GM19328 (cell line): ENCODE results near the gene NPFF.
"Not testable (repeated sequence)": the region's sequence is repeated elsewhere in the genome, so short reads cannot be mapped to it uniquely, and the experiment has no call there.

Experiments used
- ATAC-seq: cut with Tn5 transposase; IDR thresholded peaks from one replicate; pipeline ENCODE4 v1.9.1; 2021; ENCODE audit warnings: mild to moderate bottlenecking, moderate library complexity; ENCODE audit not compliant: unreplicated experiment

Gene NPFF, protein sequence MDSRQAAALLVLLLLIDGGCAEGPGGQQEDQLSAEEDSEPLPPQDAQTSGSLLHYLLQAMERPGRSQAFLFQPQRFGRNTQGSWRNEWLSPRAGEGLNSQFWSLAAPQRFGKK

DNA sequence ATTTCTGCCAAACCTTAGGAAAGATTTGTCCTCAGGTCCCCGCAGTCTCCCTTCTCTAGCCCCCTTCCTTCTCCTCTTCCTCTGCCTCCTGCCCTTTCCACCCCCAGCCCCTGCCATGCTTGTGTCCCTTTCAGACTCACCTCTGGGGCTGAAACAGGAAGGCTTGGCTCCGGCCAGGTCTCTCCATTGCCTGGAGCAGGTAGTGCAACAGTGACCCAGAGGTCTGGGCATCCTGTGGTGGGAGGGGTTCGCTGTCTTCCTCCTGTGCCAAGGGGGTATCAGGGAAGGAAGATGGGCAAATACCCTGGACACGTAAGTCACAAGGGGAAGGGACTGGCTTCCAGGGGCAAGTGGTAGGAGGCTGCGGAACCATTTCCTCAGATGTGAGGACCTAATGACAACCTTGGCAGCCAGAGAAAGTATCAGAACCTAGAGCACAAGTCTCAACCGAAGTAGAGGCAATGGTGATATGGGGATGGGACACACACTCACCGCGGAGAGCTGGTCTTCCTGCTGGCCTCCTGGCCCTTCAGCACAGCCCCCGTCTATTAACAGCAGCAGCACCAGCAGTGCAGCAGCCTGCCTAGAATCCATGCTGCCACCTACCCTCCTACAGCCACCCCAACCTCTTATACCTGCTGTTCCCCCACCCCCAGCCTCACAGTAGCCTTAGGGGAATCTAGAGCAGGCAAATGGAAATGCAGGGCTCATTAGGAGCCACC is at the start of gene NPFF:
Gene NPFF, minus strand, starts transcription at position 604 of the 722 bp plus-strand sequence. Its CDS starts 10 bp downstream, at position 594.
- no peak for ATAC-seq

DNA sequence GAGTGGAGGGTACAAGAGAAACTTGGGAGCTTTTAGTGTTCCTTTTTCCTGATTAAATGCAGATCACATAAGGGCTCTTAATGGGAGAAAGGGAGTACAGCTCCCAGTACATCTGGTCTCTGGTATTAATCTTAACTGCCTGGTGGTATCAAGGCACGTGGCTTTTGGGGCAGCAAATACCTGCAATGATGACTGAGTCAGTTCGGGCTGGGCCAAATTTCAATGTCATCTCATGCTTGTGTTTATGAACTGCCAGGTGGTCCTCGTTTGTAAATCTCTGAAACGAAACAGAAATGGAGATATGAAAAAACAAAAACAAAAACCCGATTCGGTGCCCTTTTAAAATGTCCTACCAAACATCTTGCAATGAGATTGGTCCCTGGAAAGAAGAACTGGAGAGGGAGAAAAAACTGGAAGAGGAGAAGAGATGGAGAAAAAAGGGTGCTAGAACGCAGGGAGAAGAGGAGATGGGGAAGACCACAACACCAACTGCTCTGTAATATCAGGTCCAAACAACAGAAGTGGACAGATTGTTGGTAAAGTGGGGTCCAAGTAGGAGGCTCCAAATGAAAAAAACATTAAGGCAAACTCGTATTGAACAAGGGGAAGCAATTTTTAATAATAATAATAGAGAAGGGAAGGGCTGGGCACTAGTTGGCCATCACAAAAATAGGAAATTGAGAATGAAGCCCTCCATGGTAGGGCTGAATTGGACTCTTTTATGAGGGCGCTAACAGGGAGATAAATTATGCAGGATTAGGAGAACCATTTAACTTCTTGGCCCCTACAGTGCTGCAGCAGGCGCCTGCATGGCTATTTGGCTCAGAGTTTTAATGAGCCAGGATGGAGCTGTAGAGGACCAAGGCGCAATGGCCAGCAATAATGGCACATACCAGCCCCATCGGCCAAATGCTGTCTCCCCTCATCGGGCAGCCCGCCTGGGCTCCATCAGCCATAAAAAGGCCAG is 45.4 kb upstream of the NPFF start:
- ATAC-seq = no peak

DNA sequence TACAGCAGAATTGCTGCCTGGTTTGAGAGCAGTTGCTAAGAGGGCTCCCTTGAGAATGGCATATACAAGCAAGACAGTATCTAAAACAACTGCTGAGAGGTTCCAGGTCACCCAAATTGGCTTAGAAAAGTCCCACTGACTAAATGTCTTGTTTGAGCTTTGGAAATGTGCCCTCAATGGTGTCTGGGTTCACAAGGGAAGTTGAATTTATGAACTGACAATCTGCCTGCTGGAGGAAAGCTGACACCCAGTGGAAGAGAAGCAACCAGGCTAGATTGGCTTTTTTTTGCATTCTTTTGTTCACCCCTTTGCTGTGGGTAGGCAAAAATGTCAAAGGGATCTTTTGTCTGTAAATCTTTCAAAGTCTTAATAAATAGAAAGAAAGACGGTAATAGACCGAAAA is 44.6 kb upstream of the NPFF start:
- no peak for ATAC-seq

DNA sequence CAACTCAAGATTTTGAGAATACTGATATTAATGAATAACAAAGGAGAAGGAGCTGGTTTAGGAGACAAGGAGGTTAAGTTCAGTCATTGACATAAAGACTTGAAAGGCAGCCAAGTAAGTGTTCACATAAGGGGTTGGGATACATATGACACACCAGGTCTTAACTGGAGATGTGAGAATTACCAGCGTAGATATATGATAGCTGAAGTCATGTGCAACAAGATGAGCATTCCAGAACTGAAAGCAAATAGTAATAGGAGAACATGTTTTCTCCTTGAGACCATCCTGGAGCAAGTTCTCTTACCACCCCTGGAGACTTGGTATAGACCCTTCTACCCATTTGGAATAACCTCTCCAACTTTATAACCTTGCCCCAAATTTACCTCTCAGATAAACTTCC is 43.3 kb upstream of the NPFF start:
- no peak for ATAC-seq

DNA sequence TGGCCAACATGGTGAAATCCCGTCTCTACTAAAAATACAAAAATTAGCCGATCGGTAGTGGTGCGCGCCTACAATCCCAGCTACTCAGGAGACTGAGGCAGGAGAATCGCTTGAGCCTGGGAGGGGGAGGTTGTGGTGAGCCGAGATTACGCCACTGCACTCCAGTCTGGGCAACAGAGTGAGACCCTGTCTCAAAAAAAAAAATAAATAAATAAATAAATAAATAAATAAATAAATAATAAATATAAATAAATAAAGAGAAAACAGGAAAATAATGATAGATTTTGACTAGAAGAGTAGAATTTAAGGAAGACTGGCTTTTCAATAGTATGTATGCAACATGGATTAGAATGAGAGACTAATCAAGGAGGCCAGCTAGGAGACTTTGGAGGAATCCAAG is 42.8 kb upstream of the NPFF start:
- ATAC-seq = not testable (repeated sequence)

DNA sequence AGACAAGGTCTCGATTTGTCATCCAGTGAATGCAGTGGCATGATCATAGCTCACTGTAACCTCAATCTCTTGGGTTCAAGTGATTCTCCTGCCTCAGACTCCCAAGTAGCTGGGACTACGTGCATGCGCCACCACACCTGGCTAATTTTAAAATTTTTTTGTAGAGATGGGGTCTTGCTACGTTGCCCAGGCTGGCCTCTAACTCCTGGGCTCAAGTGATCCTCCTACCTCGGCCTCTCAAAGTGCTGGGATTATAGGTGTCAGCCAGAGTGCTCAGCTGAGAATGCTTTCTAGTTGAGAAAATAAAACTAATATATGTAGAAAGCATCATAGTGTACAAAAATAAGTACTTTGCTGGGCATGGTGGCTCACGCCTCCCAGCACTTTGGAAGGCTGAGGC is 41.1 kb upstream of the NPFF start:
- not testable (repeated sequence) for ATAC-seq

DNA sequence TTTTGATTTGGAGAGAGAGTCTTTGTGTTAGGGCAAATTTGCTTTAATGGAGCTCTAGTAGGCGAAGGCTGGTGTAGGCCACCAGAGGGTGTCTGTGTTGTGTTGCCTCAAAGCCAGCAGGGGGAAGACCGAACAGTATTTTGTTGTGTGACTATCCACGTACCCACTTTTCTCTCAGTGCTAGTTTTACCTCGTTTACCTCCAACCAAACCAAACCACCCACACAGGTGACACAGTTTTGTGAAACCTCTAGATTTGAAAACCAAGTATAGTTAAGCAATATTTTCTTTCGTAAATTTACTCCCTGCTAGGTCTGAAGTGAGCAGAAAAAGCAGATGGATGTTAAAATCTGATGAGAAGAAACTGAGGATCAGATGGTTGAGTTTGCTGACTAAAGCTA is 36.3 kb upstream of the NPFF start:
- ATAC-seq = no peak

DNA sequence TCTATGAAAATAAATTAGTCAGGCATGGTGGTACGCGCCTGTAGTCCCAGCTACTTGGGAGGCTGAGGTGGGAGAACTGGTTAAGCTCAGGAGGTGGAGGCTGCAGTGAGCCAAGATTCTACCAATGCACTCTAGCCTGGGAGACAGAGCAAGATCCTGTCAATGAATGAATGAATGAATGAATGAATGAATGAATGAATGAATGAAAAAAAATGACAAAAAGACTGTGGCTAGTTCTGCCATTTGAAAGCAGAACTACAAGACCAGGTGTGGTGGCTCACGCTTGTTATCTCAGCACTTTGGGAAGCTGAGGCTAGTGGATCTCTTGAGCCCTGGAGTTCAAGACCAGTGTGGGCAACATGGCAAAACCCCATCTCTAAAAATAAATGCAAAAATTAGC is 32.2 kb upstream of the NPFF start:
- no peak for ATAC-seq

DNA sequence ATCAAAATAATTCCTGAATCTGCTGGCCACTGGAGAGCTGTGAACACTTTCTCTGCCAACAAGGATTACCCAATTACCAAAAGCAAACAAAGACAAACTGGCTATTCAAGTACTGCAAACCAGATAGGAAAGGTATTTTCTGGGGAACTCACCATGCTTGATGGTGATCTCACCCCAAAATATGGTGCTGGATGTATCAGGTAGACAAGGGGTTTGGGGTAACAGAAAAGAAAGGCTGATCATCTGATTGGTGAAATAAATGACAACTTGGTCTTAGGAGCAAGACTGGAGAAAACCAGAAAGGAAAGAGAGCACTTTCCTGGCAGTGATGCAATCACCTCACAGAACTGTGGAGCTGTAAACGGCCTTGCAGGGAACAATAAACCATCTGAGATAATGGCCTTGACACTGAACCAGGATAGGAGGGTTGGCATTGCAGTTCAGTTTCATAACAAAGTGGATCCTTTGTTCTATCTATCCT is 31.0 kb upstream of the NPFF start:
- no peak for ATAC-seq

DNA sequence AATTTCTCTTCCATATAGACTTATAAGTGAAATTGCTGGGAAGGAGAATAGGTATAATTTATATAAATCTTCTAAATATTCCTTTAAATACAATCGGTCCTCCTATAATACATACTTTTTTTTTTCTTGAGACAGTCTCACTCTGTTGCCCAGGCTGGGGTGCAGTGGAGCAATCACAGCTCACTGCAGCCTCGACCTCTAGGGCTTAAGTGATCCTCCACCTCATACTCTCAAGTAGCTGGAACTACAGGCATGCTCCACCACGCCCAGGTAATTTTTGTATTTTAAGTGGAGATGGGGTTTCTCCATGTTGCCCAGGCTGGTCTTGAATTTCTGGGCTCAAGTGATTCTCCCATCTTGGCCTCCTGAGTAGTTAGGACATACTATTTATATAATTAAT is 29.7 kb upstream of the NPFF start:
- ATAC-seq = no peak

DNA sequence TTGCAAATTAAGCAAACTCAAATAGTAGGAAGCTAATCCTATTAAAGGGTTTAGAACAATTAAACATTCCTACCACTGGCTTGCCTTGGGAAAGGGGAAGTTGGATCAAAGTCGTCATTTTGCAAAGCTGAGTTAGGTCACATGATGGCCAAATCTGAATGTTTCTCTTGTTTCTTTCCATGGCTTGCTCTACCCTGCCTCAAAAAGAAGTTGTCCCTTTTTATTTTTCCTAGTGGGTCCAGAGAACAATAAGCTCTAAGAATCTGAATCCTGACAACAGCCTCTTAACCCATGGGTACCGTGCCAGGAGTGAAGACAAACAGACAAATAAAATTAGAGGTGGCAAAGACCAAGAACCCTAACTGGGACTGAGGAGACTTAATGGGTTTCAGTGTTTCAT is 26.2 kb upstream of the NPFF start:
- ATAC-seq = no peak

DNA sequence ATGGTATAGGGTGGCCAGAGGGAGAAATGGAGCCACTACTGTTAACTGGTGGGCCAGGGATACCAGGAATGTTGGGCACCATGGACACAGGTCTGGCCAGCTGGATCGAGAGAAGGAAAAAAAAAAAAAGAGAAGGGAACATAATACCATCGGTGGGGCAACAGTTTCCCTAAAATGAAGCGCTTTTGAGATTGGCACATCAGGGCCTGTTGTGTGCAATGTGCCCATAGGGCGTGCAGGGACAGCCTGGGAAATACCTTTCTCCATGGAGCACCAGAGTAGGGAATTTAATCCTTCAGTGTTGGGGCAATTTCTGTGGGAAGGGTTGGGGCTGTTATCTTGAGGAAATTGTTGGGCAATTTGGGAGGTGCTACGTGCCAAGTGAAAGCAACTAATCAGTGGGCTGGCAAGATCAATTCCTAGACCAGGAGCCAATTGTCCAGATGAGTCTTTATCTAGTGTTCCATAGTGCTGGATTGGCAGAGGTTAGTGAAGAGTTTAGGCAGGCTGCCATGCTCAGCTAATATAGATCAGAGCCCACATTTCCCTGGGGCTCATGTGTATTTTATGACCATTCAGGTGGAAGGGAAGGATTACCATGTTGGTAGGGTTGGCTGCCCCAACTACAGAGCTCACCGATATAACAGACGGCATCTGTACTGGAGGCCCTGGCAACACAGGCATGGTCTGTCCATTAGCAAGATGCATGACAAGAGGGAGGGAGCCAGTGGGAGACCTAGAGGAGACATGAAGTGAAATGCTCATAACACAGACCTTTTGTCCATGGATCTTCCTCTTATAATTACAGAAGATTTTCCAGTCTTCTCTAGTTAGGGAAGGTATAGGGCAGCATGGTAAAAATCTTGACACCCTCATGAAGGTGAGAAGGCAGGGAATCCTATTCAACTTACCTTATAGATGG is 25.5 kb upstream of the NPFF start:
- no peak for ATAC-seq

DNA sequence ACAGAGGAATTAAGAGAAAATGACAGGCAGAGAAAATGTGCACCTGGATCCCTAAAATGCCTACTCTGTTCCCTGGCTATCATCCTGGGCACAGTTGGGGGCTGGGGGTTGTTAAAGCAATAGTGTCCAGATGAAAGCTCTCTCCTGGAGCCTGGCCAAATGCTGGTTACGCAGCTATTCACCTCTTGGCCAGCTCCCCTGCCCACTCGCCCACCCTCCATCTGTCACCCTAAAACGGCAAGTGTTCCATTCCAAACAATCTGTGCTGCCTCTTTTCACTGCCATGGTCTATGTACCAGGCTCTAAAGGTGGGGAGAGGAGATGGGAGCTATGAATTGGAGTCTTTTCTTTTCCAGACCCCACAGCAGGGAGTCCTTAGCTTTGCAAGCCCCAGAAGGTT is 24.7 kb upstream of the NPFF start:
- no peak for ATAC-seq

DNA sequence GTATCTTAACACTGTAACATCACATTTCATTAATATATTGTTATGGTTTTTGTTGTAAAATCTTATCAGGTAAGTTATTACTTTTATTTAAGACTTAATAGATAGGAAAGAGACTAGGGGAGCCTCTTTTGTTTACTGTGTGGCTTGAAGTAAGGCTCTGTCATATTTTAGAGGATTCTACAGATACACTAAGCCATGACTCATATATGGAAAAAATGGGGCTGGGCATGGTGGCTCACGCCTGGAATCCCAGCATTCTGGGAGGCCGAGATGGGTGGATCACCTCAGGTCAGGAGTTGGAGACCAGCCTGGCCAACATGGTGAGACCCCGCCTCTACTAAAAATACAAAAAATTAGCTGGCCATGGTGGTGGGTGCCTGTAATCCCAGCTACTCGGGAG is 23.6 kb upstream of the NPFF start:
- ATAC-seq = no peak

DNA sequence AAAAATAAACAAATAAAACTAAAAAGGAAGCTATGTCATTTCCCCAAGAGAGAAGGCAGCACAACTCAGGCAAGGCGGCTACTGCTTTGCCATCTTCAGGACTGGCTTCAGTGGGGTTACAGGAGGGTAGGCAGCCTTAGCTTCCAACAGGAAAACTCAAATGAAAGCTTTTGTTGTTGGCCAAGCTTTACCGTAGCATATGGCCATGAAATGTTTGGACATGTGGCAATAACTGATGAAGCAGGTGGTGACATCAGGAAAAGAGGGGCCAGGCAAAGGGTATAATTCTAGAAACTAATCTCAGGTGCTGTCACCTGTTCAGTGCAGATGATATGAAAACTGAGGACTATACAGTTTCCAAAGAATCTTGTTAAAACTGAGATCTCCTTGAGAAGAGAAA is 22.8 kb upstream of the NPFF start:
- no peak for ATAC-seq

DNA sequence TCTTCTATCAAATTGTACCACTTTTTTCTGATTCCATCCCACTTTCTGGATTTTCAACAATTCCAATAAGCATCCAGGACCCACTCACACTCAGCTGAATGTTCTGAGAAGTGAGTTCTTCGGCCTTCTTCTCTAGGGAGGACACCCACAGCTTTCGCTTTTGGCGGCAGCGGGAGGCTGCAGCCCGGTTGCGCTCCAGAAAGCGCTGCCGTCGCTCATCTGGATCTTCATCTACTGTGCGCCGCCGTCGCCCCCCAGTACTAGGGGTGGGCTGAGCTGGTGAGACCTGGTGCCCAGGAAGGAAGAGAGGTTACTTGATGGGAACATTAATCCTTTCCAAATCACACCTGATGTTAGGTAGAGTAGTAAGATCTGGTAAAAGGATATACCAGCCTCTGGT is 17.2 kb upstream of the NPFF start:
- no peak for ATAC-seq

DNA sequence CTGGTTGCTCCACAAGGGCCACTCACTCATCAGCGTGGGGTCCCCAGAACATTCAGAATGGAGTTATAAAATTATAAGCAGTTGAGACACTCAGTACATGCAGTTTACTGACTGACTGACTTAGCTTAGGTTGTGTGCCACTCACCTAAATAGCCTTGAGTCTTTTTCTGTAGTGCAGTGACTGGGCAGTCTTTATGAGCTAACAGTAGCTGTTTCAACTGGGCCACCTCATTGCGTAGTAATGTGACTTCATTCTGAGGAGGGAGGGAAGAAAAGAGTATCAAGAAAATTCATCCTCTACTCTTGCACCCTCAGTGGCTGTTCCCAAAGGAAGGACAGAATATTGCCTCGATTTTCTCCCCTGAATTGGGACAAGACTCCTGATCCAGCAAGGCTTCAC is 15.8 kb upstream of the NPFF start:
- no peak for ATAC-seq

DNA sequence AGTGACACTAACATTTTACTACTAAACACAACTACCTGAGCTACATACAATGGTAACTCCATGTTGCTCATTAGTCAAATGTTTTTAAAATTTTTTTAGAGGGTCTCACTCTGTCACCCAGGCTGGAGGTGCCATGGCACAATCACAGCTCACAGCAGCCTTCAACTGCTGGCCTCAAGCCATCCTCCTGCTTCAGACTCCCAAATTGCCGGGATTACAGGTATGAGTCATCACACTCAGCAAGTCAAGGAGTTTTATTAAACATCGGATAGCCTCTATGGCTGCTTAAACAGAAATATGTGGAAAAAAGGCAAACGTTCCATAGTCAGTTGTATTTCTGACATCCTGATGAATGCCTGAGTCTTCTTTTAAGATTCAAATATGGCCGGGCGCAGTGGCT is 11.1 kb upstream of the NPFF start:
- no peak for ATAC-seq

DNA sequence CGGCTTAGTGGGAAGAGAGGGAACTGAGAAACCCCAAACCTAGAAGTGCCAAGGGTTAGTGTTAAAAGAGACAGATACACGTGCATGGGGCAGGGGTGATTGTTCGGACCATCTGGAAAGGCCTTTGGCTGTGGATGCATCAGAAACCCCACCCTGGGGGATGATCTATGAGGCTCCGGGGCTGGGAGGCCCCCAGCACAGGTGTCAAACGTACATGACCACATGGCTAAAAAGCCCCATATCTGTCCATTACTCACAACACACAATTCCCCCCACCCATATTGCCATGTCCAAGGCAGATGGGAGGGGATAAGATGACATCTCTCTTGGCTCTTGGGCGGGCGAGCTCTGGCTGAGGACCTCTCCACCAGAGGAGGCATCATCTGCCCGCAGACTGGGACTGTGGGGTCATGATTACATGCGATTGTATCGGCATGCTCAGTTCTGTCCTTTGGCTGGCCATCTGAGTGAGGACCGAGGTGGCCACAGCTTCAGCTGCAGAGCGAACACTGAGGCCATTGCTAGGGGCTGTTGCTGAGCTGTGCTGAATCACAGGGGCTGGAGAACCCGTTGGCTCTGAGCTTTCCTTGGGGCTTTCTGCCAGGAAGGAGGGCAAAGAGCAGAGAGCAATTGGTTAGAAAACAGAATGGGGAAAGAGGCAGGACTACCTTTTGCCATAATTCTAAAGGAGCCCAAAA is 9.6 kb upstream of the NPFF start:
- ATAC-seq = no peak

DNA sequence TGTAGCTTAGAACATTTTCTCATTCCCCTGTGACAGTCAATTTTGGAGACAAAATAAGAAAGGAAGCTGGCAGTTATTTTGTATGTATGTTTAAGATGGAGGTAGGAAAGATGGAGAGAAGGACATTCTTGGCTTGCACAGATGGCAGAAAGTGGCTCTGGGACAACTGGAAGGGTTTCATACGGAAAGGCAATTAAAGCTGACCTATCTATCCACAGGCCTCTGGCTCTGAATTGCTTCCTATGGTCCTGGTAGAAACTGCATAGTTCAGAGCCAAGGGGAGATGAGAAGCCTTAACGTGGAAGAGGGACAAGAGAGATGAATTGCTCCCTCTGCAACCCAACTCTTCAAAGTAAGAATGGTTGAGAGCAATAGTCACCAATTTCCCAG is 8.0 kb upstream of the NPFF start:
- ATAC-seq = no peak
